ENCODE measurements around the gene ARHGAP6. TPM values are rescaled to one million over a fixed set of nuclear protein-coding genes. Genes with fewer than 3 reads are reported as not detected.

Gene ARHGAP6
- total and polyA plus RNA-seq, 2 of the 13 experiments (the other 11 are each of a cell fraction or from before 2014, with no cell fraction given) = 0.11 TPM; not detected in 1

- no peak for DNase-seq (ENCODE audit: low spot score)
- Histone ChIP-seq H3K9me3 (ENCODE audit: low read length) (no peaks in the 10 kb centered on the region), H3K36me3 (replicated peaks in 1 of 2; ENCODE audit: control insufficient read depth in 1 of 2, insufficient read depth in 2 of 2, low read length in 2 of 2) (no peaks in the 10 kb centered on the region), H3K27ac (ENCODE audit: extremely low read length, insufficient read depth, low read length) (no peak overlapping the region), H3K27me3 (ENCODE audit: control insufficient read depth in 1 of 2, insufficient read depth in 2 of 2, low read length in 2 of 2) (no peaks in the 10 kb centered on the region), H2AFZ (ENCODE audit: low read length) (no peak overlapping the region), H3K4me3 (replicated peaks in 1 of 3; ENCODE audit: insufficient read depth in 1 of 3, low read depth in 2 of 3, low read length in 3 of 3) (no peak overlapping the region), H3K79me2 (ENCODE audit: insufficient read depth, low read length) (no peaks in the 10 kb centered on the region), H3K4me2 (ENCODE audit: low read depth, low read length) (no peak overlapping the region), H3K4me1 (ENCODE audit: insufficient read depth, low read length) (no peaks in the 10 kb centered on the region), H3K9ac (ENCODE audit: insufficient read depth, low read depth, low read length) (no peak overlapping the region), H4K20me1 (ENCODE audit: insufficient read depth, low read length) (no peaks in the 10 kb centered on the region)
- ATAC-seq = no peak
- intact Hi-C loops (cut with micrococcal nuclease; ENCODE audit: unreplicated experiment) = no loop called here
- BruUV-seq (replicated peaks) = no TSS peak
- no peak for TF ChIP-seq ZNF569 (CRISPR knock-in tag; IDR thresholded peaks at IDR 0.05; ENCODE audit: borderline replicate concordance)
- FAIRE-seq = no peak
- in situ Hi-C loops (cut with HindIII; ENCODE audit: extremely low pct_ligation_motif_present, low pct_unique_long_range_greater_than_20kb) = no loop called here
- WGBS (ENCODE audit: low lambda C conversion rate) = 20% methylated on average over 3 of the region's 3 CpGs
- ChIA-PET POLR2A (no interaction called here), CTCF (ENCODE audit: low intra/inter-chr PET ratio, low total read pairs) (no interaction called here)
Observed at GRCh38 chrX:11328134-11328533, 337.6 kb downstream of the ARHGAP6 start.

- FAIRE-seq = no peak
- H3K4me1 ChIP-seq (ENCODE audit: insufficient read depth, low read length) = no peaks in the 10 kb centered on the region
- no peak overlapping the region for H3K4me3 ChIP-seq (replicated peaks in 1 of 3; ENCODE audit: insufficient read depth in 1 of 3, low read depth in 2 of 3, low read length in 3 of 3)
- H3K36me3 ChIP-seq (replicated peaks in 1 of 2; ENCODE audit: control insufficient read depth in 1 of 2, insufficient read depth in 2 of 2, low read length in 2 of 2) = no peaks in the 10 kb centered on the region
- WGBS (ENCODE audit: low lambda C conversion rate) = 0% methylated on average over 1 of the region's 2 CpGs
- BruUV-seq (replicated peaks) = no TSS peak
- ATAC-seq = no peak
- H3K9ac ChIP-seq (ENCODE audit: insufficient read depth, low read depth, low read length) = no peak overlapping the region
- H3K79me2 ChIP-seq (ENCODE audit: insufficient read depth, low read length) = no peaks in the 10 kb centered on the region
- H3K9me3 ChIP-seq (ENCODE audit: low read length) = no peaks in the 10 kb centered on the region
- no peak for DNase-seq (ENCODE audit: low spot score)
- no peak overlapping the region for H3K27ac ChIP-seq (ENCODE audit: extremely low read length, insufficient read depth, low read length)
- ChIA-PET CTCF (ENCODE audit: low intra/inter-chr PET ratio, low total read pairs) (no interaction called here), POLR2A (no interaction called here)
- in situ Hi-C loops (cut with HindIII; ENCODE audit: extremely low pct_ligation_motif_present, low pct_unique_long_range_greater_than_20kb) (no loop called here), intact Hi-C loops (cut with micrococcal nuclease; ENCODE audit: unreplicated experiment) (no loop called here)
- no peak overlapping the region for H3K4me2 ChIP-seq (ENCODE audit: low read depth, low read length)
- H2AFZ ChIP-seq (ENCODE audit: low read length) = no peak overlapping the region
- no peaks in the 10 kb centered on the region for H3K27me3 ChIP-seq (ENCODE audit: control insufficient read depth in 1 of 2, insufficient read depth in 2 of 2, low read length in 2 of 2)
- H4K20me1 ChIP-seq (ENCODE audit: insufficient read depth, low read length) = no peaks in the 10 kb centered on the region
- no peak for TF ChIP-seq TOE1 (CRISPR knock-in tag; IDR thresholded peaks at IDR 0.05)
- no peak for TF ChIP-seq THYN1 (CRISPR knock-in tag; IDR thresholded peaks at IDR 0.05; ENCODE audit: borderline replicate concordance, low read depth)
- TF ChIP-seq ZEB1 (IDR thresholded peaks at IDR 0.05; ENCODE audit: insufficient replicate concordance, low read depth) = no peak
- TF ChIP-seq ZNF343 (CRISPR knock-in tag; IDR thresholded peaks at IDR 0.05) = no peak
- TF ChIP-seq SMAD1 (CRISPR knock-in tag; IDR thresholded peaks at IDR 0.05; ENCODE audit: borderline replicate concordance, low read depth) = no peak
- TF ChIP-seq ZNF747 (CRISPR knock-in tag; IDR thresholded peaks at IDR 0.05; ENCODE audit: borderline replicate concordance) = no peak
- TF ChIP-seq ZNF263 (CRISPR knock-in tag; IDR thresholded peaks at IDR 0.05) = no peak
- TF ChIP-seq ZNF3 (CRISPR knock-in tag; IDR thresholded peaks at IDR 0.05) = no peak
- TF ChIP-seq, protein P1, sequence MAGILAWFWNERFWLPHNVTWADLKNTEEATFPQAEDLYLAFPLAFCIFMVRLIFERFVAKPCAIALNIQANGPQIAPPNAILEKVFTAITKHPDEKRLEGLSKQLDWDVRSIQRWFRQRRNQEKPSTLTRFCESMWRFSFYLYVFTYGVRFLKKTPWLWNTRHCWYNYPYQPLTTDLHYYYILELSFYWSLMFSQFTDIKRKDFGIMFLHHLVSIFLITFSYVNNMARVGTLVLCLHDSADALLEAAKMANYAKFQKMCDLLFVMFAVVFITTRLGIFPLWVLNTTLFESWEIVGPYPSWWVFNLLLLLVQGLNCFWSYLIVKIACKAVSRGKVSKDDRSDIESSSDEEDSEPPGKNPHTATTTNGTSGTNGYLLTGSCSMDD (CRISPR knock-in tag; IDR thresholded peaks at IDR 0.05) = no peak
- no peak for TF ChIP-seq GRHL1 (CRISPR knock-in tag; conservative IDR thresholded peaks at IDR 0.05)
- no peak for TF ChIP-seq MED1 (CRISPR knock-in tag; IDR thresholded peaks at IDR 0.05)
- TF ChIP-seq, protein P2, sequence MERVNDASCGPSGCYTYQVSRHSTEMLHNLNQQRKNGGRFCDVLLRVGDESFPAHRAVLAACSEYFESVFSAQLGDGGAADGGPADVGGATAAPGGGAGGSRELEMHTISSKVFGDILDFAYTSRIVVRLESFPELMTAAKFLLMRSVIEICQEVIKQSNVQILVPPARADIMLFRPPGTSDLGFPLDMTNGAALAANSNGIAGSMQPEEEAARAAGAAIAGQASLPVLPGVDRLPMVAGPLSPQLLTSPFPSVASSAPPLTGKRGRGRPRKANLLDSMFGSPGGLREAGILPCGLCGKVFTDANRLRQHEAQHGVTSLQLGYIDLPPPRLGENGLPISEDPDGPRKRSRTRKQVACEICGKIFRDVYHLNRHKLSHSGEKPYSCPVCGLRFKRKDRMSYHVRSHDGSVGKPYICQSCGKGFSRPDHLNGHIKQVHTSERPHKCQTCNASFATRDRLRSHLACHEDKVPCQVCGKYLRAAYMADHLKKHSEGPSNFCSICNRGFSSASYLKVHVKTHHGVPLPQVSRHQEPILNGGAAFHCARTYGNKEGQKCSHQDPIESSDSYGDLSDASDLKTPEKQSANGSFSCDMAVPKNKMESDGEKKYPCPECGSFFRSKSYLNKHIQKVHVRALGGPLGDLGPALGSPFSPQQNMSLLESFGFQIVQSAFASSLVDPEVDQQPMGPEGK (CRISPR knock-in tag; IDR thresholded peaks at IDR 0.05) = no peak
- TF ChIP-seq FOXM1 (CRISPR knock-in tag; IDR thresholded peaks at IDR 0.05) = no peak
- no peak for TF ChIP-seq ZNF143 (CRISPR knock-in tag; IDR thresholded peaks at IDR 0.05)
Observed at GRCh38 chrX:11321986-11322385, 343.7 kb downstream of the ARHGAP6 start.

Data from HepG2 (cell line).